ENCODE measurements around the gene ZNF566.
A peak's percentile ranks its signal among the peaks of the same experiment; 100 is the strongest.
"Not testable (repeated sequence)": the region's sequence is repeated elsewhere in the genome, so short reads cannot be mapped to it uniquely, and the experiment has no call there.

Gene ZNF566

DNA sequence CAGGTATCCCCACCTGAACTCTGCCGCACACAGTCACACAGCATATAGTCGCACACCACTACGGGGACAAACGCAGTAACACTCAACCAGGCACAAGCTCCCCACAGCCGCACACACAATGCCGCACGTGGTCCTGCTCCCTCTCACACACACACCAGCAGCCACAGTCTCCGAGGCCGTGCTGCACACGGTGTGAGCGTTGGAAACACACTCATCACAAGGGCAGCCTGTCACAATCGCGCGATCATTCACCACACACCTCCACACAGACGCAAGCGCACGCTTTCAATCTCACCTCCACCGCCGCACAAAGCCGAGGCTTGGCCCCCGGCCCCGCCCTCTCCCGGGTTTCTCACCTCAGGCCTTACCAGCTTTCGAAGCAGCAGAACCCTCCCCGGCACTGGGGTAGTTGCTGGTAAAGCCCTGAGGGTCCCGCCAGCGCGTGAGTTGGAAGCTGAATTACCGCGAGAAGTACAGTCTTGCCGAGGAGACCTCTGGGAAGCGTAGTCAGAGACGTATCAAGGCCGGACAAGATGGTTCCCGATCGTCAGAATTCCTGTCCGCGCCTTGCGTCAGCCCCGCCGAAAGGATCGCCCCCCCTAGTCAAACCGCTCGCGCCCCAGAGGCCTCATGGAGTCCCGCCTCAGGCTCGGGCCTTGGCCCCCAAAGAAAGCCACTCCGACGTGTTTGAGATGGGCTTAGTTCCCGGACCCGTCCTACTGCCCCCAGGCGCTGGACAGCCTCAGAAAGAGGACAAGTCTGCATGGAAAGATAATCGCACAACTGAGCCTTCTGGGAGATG, at the start of gene ZNF566:
Gene ZNF566, minus strand, starts transcription at position 444 of the 802 bp plus-strand sequence. CDS start 13,004 bp downstream, outside the sequence.
- DNase-seq: peak; percentile 90

DNA sequence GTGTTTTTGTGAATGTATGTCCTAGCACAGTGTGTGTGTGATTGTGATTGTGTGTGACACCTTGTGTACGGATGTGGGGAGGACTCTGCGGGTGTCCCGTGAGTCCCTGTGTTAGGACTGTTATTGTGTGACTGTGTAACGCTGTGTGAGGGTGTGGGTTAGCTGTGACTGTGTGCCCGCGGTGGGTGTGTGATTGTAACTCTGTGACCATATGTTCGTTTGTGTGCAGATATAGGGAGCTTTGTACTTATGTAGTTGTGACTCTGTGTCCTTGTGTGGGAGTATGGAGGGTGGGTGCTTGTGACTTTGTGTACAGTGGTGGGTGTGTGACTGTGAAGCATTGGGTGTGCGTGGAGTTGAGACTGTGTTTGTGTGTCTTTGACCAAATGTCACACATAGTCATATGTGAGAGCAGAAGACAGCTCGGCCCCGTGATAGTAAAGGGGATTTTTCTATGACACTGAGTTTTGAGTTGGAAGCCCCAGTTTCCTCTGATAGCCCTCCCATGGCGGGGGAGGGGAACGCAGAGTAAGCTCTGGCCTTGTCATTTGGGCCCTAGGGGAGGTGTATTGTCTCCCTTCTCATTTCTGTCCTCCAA, 39.7 kb upstream of the ZNF566 start:
- DNase-seq: no peak

DNA sequence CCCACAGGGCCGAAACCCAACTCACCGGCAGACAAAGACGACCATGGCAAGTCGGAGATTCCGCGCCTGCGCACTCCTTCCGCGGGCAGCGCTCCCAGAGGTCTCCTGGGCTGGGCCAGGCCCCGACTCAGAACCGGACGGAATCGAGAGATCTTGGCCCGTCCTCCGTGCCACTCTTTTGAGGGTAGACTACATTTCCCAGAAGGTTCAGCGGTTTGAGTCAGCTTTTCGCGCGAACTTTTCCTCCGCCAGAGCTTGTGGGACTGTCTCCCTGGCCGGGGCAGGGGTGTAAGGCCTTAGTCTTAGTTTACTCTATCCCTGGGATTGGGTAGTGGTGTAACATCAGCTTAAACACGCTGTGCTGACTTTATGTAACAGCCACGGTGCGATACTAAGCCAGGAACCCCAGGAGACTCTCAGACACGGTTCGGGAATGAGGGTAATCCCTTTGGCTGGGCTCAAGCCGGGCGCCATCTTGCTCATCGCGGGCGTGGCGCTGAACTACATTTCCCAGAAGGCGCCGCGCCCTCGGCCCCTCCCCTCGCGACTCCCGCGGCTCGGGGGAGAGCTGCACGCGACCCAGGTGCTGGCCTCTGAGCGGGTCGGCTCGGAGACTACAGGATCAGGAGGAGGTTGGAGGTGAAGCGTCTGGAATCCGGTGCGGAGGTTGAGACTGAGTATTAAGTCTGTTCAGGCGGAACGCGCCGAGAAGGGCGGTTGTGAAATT, 39.0 kb upstream of the ZNF566 start, which contains the start of gene ZNF260:
Gene ZNF260, minus strand, starts transcription at position 78 of the 727 bp plus-strand sequence. CDS start 13,033 bp downstream, outside the sequence.
- peak; percentile 90 for DNase-seq

DNA sequence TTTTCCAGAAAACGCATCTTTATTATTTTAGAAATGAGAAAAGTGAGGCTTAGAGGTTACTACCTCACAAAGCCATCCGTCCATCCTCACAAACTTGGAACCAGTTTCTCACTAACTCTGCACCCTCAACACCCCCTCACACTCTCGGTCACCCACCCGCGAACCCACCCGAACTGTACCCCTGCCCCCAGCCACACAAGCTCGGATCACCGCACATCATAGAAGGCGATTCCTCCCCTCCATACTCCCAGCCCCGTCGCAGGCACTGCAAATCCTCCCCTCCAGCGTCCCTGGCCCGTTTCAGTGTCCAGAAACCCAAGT, 38.5 kb upstream of the ZNF566 start:
- no peak for DNase-seq

DNA sequence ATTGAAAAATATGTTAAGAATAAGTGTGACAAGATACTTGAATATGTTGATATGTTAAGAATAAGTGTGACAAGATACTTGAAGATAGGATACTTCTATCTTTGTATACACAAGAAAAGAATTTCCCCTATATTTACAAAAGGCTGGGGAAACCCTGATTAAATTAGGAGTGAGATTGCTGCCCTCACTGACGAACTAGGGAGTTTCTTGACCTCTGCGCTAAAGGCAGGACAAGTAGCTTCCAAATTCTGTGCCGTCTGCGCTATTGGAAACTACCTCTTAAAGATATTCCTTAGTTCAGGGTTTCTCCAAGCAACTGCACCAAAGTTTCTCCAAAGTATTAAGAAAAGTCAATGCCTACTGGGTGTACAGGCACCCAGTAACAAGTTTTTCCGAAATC, 38.0 kb upstream of the ZNF566 start:
- no peak for DNase-seq

DNA sequence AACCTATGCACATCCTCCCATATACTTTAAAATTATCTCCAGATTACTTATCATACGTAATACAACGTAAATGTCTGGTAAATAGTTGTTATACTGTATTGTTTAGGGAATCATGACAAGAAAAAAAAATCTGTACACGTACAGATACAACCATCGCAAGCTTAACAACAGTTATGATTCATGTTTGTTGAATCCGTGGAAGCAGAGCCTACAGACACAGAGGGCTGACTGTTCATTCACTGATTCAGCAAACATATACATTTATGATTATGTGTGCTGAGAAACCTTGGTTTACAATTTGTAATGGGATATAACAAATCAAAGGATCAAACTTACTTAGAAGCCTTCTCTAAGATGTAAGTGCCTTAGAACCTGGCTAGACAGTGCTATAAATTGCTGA, 37.2 kb upstream of the ZNF566 start:
- no peak for DNase-seq

DNA sequence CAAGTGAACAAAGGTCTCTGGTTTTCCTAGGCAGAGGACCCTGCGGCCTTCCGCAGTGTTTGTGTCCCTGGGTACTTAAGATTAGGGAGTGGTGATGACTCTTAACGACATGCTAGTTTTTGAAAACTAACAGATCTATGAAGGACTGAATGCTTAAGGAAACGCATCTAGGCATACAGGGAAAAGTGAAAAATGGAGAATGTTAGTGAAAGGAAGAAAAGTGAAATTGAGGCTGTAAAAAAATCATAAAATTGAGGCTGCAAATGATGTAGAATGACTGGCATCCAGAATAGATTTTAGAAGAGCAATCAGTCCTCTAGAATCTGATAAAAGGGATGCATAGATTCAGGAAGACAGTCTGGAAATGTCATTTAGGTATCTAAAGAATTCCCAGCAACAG, 35.3 kb upstream of the ZNF566 start:
- DNase-seq: no peak

DNA sequence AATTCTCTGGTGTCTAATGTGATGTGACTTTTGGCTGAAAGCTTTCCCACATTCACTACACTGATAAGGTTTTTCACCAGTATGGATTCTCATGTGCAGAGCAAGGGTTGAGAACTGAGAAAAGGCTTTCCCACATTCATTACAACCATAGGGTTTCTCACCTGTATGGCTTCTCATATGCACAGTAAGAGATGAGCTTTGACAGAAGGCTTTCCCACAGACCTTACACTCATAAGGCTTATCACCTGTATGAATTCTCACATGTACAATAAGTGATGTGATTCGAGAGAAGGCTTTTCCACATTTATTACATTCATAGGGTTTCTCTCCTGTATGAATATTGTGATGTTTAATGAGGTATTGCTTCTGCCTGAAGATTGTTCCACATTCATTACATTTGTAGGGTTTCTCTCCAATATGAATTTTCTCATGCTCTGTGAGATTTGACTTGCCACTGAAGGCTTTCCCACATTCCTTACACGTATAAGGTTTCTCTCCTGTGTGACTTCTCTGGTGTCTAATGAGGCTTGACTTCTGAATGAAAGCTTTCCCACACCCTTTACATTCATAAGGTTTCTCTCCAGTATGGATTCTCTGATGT, 24.8 kb upstream of the ZNF566 start:
- DNase-seq: no peak

DNA sequence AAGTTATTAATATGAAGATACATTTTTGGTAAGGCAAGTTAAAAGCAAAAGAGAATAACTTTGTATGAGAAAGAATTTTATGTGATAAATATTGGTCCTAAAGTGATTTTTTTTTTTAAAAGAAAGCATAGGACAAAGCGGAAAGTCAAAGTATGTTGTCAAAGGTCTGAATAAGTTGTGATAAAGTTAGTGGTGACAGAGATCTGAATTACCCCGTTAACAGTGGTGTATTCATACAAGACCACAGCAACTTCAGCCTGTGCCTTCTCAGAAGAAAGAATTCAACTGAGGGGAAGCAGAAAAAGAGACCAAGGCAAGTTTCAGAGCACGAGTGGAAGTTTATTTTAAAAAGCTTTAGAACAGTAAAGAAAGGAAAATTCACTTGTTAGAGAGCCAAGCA, 19.0 kb upstream of the ZNF566 start:
- no peak for DNase-seq

DNA sequence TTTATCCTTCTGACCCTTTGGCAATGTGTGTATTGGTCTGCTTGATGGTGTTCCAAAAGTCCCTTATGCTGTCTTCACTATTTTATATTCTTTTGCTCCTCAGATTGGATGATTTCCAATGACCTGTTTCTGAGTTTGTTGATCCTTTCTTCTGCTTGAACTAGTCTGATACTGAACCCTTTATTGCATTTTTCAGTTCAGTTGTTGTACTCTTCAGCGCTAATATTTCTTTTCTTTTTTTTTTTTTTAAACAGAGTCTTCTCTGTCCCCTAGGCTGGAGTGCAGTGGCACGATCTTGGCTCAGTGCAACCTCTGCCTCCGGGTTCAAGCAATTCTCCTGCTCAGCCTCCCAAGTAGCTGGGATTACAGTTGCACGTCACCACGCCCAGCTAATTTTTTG, 12.6 kb upstream of the ZNF566 start:
- no peak for DNase-seq

DNA sequence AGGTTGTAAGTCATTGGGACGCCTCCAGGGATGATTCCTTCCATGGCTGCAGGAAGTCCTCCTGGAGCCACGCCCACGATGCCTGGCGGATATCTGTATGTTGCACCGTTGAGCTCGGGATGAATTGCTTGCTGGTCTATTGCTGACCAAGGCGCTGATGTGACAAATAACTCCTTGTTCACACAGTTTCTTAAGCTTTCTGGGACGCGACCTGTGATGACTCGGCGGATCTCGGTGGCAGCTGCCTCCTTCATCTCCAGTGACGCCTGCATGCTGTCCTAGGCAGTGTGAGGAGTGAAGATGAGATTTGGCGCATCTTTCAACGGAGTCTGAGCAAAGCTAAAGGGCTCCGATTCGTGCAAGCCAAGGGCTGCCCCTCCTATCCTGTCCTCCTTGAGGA, 7.6 kb upstream of the ZNF566 start:
- no peak for DNase-seq

DNA sequence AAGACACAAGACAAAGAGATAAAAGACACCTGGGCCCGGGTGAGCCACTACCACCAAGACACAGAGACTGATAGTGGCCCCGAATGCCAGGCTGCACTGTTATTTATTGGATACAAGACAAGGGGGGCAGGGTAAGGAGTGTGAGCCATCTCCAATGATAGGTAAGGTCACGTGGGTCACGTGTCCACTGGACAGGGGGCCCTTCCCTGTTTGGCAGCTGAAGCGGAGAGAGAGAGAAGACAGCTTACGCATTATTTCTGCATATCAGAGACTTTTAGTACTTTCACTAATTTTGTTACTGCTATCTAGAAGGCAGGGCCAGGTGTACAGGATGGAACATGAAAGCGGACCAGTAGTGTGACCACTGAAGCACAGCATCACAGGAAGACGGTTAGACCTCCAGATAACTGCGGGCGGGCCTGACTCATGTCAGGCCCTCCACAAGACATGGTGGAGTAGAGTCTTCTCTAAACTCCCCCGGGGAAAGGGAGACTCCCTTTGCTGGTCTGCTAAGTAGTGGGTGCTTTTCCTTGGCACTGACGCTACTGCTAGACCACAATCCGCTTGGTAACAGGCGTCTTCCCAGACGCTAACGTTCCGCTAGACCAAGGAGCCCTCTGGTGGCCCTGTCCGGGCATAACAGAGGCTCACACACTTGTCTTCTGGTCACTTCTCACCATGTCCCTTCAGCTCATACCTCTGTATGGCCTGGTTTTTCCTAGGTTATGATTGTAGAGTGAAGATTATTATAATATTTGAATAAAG, 3.5 kb upstream of the ZNF566 start:
- not testable (repeated sequence) for DNase-seq

DNA sequence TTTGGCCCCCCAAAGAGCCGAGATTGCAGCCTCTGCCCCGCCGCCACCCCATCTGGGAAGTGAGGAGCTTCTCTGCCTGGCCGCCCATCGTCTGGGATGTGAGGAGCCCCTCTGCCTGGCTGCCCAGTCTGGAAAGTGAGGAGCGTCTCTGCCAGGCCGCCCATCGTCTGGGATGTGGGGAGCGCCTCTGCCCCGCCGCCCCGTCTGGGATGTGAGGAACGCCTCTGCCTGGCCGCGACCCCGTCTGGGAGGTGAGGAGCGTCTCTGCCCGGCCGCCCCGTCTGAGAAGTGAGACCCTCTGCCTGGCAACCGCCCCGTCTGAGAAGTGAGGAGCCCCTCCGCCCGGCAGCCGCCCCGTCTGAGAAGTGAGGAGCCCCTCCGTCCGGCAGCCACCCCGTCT, 1.5 kb upstream of the ZNF566 start:
- not testable (repeated sequence) for DNase-seq

DNA sequence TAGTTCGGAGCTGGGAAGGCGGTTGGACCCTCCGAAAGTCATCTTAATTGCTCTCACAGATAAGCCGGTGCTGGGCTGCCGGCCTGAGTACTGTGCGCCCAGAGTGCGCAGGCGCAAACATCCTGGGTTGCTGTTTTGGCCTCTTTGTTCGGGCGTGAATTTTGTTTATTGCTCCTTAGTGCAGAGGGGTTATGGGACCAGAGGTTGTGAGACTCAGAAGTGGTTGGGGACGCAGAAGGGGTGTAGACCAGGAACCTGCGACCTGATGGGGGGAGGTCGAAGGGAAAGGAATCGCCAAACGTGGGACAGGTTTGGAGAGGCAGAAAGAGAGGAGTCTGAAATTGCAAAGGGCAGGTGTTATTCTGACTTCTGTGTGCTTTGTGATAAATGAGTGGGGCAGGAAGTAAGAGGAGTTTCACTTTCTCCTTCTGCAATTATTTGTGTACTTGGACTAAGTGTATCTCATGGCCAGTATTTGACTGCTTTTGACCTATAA, 607 bp upstream of the ZNF566 start:
- peak; percentile 69 for DNase-seq

DNA sequence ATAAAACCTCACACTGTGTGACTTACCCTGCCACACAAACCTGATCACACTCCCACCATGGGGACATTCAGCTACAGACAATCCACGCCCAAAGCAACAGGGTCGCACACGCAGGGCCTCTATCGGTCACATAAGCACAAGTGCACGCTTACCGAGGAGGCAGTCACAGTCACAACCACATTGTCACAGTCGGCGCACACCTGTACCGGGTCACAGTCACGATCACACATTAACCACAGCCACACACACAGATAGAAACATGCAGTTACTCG, 579 bp downstream of the ZNF566 start:
- DNase-seq: peak; percentile 44

DNA sequence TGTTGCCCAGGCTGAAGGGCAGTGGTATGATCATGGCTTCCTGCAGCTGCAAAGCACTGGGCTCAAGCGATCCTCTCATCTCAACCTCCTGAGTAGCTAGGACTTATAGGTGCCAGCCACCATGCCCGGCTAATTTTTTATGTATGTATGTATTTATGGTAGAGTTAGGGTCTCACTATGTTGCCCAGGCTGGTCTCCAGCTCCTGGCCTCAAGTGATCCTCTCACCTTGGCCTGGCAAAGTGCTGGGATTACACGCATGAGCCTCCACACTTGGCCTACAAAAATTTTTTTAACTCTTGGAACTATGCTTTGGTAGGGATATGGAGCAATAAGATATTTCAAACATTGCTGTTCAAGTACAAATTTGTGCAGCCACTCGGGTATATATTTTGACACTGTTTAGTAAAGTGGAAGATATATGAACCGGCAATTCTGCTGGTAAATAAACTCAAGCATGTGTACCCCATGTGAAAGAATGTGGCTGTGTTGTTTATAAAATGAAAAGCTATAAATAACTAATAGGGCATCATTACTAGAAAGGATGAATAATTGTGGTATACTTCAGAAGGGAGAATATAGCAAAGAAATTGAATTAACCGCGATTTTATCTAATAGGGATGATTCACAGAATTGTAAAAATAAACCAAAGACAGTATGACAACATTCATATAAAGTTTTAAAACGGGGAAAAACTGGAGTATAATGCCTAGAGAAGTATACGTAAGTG, 1.1 kb downstream of the ZNF566 start:
- no peak for DNase-seq

DNA sequence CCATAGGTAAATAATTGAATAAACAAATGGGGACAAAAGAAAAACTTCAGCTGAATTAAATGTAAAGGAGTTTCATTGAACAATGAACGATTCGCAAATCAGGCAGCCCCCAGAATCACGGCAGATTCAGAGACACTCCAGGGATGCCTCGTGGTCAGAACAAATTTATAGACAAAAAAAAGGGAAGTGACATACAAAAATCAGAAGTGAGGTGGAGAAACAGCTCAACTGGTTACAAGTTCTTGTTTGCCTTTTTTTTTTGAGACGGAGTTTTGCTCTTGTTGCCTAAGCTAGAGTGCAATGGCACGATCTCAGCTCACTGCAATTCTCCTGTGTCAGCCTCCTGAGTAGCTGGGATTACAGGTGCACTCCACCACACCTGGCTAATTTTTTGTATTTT, 5.7 kb downstream of the ZNF566 start:
- DNase-seq: no peak

DNA sequence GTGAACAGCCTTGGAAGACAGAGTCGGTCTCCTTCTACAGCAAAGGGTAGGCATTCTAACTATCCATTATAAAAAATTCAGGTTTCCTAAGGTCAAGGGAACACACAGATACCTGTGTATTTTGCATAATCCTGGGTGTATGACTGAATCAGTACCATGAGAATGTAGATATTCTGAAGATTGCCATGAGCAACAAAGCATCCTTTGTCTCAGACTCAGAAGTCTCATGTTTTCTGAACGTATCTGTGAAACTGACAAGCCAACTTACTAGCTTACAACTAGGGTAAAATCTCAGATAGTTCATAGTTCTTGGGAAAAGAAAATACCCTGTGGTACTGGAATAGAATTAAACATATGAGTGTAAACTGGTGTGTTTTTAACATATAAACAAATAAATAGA, 6.5 kb downstream of the ZNF566 start:
- no peak for DNase-seq

DNA sequence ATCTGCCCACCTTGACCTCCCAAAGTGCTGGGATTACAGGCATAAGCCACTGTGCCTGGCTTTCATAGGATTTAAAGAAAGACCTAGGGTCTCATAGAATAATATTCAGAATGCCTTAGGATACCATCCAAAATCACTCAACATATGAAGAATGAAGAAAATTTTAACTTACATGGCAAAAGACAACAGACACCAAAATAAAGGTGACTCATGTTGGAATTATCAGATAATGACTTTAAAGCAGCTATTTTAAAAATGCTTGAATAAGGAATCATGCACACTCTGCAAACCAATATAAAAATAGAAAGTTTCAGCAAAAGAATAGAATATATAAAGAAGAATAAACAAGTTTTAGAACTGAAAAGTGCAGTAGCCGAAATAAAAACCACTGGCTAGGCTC, 29.3 kb downstream of the ZNF566 start:
- DNase-seq: no peak

DNA sequence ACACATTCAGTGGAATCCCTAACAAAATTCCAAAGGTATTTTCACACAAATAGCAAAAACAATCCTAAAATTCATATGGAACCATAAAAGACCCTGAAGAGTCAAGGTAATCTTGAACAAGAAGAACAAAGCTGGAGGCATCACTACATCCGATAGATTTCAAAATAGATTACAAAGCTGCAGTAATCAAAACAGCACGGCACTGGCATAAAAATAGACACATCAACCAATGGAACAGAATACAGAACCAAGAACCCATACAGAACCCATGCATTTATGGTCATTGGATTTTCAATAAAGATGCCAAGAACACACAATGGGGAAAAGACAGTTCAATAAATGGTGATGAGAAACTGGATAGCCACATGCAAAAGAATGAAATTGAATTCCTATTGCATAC, 32.5 kb downstream of the ZNF566 start:
- DNase-seq: no peak

DNA sequence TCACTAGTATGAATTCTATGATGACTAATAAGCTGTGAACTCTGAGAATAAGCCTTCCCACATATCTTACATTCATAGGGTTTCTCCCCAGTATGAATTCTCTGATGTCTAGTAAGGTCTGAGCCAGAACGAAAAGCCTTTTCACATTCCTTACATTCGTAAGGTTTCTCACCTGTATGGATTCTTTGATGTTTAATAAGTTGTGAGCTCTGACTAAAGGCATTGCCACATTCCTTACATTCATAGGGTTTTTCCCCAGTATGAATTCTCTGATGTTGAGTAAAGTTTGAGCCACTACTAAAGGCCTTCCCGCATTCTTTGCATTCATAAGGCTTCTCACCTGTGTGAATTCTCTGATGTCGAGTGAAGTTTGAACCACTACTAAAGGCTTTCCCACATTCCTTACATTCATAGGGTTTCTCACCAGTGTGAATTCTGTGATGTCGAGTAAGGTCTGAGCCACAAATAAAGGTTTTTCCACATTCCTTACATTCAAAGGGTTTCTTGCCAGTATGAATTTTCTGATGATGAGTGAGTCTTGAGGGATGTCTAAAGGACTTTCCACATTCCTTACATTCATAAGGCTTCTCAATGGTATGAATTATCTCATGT, 40.2 kb downstream of the ZNF566 start:
- no peak for DNase-seq

DNA sequence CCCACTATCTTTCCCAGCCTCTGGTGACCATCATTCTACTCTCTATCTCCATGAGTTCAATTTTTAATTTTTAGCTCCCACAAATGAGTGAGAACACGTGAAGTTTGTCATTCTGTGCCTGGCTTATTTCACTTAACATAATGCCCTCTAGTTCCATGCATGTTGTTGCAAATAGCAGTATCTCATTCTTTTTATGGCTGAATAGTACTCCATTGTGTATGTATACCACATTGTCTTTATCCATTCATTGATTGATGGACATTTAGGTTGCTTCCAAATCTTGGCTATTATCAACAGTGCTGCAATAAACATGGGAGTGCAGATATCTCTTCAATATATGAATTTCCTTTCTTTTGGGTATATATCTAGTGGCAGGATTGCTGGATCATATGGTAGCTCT, 48.0 kb downstream of the ZNF566 start:
- no peak for DNase-seq

Measured in activated CD8-positive, alpha-beta memory T cell treated with anti-CD3 and anti-CD28 coated beads, Interleukin-2, amount 50 U/mL, for 4 hours (primary cell).